ENCODE results near the gene C20orf141. TPM values are rescaled to one million over a fixed set of nuclear protein-coding genes. Genes with fewer than 3 reads are reported as not detected.

The C20orf141 gene
- total RNA-seq, 1 donor from 2014 or later, result not detected

DNA sequence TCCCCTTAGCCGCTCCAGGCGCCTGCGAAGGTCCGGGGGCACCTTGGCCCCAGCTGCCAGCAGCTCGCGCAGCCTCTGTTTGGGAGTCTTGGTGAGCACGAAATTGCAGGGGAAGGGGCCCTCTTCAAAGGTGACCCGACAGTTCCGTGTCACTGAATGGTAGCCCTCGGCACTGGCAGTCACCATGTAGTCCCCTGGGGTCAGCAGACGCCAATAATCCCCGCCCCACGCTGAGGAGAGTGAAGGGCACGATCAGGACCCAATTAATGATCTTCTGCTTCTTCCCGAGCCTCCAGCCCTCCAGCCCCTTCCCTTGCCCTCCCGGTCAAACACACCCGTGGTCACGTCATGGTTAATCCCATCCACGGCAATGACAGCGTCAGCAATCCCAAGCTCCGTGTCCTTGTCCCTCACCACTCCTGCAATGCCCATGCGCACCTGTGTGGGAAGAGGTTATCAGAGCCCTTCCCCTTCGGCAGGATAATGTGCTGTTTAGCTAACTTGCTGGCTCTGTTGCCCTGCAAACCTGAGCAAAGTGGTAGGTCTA lies 20.5 kb upstream of the C20orf141 start:
- DNase-seq (ENCODE audit: low read depth), result no peak
- TF ChIP-seq, protein P1, sequence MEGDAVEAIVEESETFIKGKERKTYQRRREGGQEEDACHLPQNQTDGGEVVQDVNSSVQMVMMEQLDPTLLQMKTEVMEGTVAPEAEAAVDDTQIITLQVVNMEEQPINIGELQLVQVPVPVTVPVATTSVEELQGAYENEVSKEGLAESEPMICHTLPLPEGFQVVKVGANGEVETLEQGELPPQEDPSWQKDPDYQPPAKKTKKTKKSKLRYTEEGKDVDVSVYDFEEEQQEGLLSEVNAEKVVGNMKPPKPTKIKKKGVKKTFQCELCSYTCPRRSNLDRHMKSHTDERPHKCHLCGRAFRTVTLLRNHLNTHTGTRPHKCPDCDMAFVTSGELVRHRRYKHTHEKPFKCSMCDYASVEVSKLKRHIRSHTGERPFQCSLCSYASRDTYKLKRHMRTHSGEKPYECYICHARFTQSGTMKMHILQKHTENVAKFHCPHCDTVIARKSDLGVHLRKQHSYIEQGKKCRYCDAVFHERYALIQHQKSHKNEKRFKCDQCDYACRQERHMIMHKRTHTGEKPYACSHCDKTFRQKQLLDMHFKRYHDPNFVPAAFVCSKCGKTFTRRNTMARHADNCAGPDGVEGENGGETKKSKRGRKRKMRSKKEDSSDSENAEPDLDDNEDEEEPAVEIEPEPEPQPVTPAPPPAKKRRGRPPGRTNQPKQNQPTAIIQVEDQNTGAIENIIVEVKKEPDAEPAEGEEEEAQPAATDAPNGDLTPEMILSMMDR (IDR thresholded peaks at IDR 0.05; ENCODE audit: insufficient read depth, low read length, poor library complexity, severe bottlenecking), result no peak
- Histone ChIP-seq H3K27me3 (ENCODE audit: control insufficient read depth, insufficient read depth, low read length) (peaks cover 17% of the 10 kb centered on the region), H3K36me3 (ENCODE audit: control insufficient read depth, insufficient read depth, low read length) (no peaks in the 10 kb centered on the region), H3K4me3 (ENCODE audit: low read depth, low read length) (no peak overlapping the region)

DNA sequence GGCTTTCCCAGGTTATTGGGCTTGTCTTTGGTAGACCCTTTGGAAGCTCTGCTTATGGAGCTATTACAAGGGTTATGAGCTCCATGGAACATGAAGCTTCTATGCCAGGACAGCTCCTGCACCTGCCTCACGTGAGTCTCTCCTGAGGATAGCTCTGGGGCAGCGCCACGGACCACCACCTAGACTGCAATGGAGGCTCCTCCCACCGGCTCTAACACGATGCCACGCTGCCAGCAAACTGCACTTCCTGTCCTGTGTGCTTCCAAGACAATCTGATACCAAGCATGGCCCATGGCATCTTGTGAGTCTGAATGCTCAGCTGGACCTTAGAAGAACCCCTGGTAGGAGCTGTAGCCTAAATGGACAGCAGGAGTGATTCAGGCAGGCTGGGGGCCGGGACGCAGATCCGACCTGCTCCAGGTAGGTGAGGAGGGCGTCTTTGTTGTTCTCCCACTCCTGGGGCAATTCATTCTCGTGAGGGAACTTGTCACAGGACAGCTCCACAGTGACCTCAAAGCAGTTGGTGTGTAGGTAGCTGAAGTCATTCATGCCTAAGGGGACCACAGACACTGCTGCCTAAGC lies 19.8 kb upstream of the C20orf141 start:
- no peak for DNase-seq (ENCODE audit: low read depth)
- TF ChIP-seq, protein P1 (IDR thresholded peaks at IDR 0.05; ENCODE audit: insufficient read depth, low read length, poor library complexity, severe bottlenecking), result no peak
- no peak overlapping the region for H3K4me3 ChIP-seq (ENCODE audit: low read depth, low read length)
- no peaks in the 10 kb centered on the region for H3K36me3 ChIP-seq (ENCODE audit: control insufficient read depth, insufficient read depth, low read length)
- peaks cover 24% of the 10 kb centered on the region for H3K27me3 ChIP-seq (ENCODE audit: control insufficient read depth, insufficient read depth, low read length)

DNA sequence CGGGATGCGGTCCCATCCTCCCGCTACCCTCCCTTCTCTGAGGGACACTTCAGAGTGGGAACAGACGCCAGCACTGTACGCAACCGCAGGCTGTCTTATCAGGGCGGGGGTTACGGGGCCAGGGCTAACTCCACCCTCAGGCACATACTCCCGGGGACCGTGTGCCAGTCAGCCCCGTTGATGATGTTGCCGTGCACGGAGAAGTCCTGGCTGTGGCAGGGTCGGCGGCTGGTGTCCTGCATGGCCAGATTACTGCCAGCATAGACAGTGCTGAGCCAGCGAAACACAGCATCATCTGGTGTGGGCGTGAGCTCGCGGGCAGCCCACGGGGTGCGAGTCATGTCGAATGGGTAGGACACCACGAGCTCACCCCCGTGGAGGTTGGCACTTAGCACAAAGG lies 19.3 kb upstream of the C20orf141 start:
- no peak for DNase-seq (ENCODE audit: low read depth)
- TF ChIP-seq, protein P1 (IDR thresholded peaks at IDR 0.05; ENCODE audit: insufficient read depth, low read length, poor library complexity, severe bottlenecking), result no peak
- Histone ChIP-seq H3K36me3 (ENCODE audit: control insufficient read depth, insufficient read depth, low read length) (no peaks in the 10 kb centered on the region), H3K4me3 (ENCODE audit: low read depth, low read length) (no peak overlapping the region), H3K27me3 (ENCODE audit: control insufficient read depth, insufficient read depth, low read length) (peaks cover 25% of the 10 kb centered on the region)

DNA sequence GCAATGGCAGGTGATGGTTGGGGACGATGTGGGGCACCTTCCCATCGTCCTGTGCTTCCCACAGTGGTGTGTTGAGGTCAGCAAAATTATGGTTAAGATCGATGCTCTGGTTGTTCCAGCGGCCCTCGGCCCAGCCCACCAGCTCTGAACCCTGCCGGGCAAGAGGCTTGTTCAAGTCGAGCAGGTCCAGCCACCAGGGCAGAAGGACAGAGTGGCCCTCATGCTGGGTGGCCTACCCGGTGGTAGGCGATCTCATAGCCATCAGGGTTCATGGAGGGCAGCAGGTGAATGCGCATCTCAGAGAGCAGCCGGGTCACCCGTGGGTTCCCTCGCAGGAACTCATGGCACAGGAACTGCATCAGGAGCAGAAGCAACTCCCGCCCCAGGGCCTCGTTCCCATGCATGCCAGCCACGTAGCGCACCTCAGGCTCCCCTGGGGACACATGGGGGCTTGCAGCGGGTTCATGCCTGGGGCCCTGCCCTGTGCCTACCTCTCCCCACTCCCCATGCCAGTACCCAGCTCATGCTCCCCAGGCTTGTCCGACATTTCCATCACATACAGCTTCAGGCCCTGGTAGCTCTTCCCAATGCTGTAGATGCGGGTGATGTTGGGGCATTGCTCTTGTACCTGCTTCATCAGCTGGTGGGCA lies 18.7 kb upstream of the C20orf141 start:
- DNase-seq (ENCODE audit: low read depth), result no peak
- TF ChIP-seq, protein P1 (IDR thresholded peaks at IDR 0.05; ENCODE audit: insufficient read depth, low read length, poor library complexity, severe bottlenecking), result no peak
- H3K27me3 ChIP-seq (ENCODE audit: control insufficient read depth, insufficient read depth, low read length), result peaks cover 32% of the 10 kb centered on the region

DNA sequence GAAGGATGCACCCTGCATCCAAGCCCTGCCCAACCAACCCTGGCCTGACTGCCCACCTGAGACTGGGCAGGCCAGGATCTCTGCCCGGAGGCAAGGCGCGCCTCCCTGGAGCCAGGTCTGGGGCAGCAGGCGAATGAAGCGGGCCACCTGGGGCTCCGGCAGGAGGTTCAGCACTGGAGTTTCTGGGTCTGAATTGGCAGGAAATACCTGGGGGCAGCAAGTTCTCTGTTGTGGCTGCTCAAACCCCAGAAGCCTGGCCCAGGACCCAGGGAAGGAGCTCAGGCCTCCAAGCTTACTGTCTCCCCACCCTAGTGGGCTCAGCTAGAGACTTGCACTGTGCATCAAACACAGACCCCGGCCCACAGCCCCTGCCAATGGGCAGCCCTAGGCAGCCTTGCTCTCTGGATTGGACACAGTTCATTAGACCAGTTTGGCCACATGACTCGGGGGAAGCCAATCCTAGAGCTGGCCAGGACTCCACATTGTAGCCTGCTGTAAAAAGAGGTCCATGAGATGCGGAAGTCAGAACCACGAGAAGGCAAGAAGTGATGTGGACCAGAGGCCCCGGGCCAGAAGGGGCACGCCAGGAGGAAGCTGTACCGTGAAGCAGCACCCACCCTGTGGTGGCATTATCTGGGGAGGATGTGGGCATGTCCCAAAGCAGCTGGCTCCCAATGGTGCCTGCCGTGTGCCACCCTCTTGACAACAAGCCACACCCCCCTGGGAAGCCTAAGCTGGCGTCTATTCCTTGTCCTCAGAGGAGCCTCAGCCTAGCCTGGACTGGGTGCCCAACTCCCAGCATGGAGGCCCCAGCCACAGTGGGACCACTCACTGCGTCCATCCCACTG lies 17.4 kb upstream of the C20orf141 start:
- TF ChIP-seq, protein P1 (IDR thresholded peaks at IDR 0.05; ENCODE audit: insufficient read depth, low read length, poor library complexity, severe bottlenecking), result no peak
- H3K27me3 ChIP-seq (ENCODE audit: control insufficient read depth, insufficient read depth, low read length), result peaks cover 39% of the 10 kb centered on the region
- no peak for DNase-seq (ENCODE audit: low read depth)

More for the DNA sequence above, 18.7 kb upstream of the C20orf141 start:
- Histone ChIP-seq H3K4me3 (ENCODE audit: low read depth, low read length) (no peak overlapping the region), H3K36me3 (ENCODE audit: control insufficient read depth, insufficient read depth, low read length) (no peaks in the 10 kb centered on the region)

More for the DNA sequence above, 17.4 kb upstream of the C20orf141 start:
- H3K4me3 ChIP-seq (ENCODE audit: low read depth, low read length), result no peak overlapping the region
- H3K36me3 ChIP-seq (ENCODE audit: control insufficient read depth, insufficient read depth, low read length), result no peaks in the 10 kb centered on the region

Data from kidney epithelial cell (primary cell).